Aorta (tissue), 5 donors: Measurements from ENCODE around the gene C4orf46. TPM values are rescaled to one million over a fixed set of nuclear protein-coding genes. Genes with fewer than 3 reads are reported as not detected.
A peak's percentile ranks its signal among the peaks of the same experiment; 100 is the strongest.
"Not testable (repeated sequence)": the region's sequence is repeated elsewhere in the genome, so short reads cannot be mapped to it uniquely, and the experiment has no call there.

ENCODE experiments used
- ATAC-seq: fragments of 200-7000 bp; cut with Tn5 transposase; one replicate; pipeline ENCODE4 v1.9.1; 2022; ENCODE audit warnings: moderate library complexity; ENCODE audit not compliant: low FRiP score
- DNase-seq, 2 donors: peaks; one replicate each; pipeline ENCODE4 v3.0.0-alpha.2; 2020
- H3K27ac ChIP-seq, 2 donors: one replicate each; pipeline ENCODE4 v1.5.1; 2013; ENCODE audit warnings: low read length in 2 of 2, mild to moderate bottlenecking in 2 of 2, moderate library complexity in 2 of 2, control low read depth in 1 of 2, inconsistent platforms in 1 of 2, low read depth in 1 of 2
- H3K27me3 ChIP-seq, 2 donors: one replicate each; pipeline ENCODE4 v1.6.1; 2013; ENCODE audit warnings: control low read depth in 1 of 2, low read length in 1 of 2, mild to moderate bottlenecking in 1 of 2, moderate library complexity in 1 of 2; ENCODE audit not compliant: insufficient read depth in 2 of 2, control insufficient read depth in 1 of 2
- H3K36me3 ChIP-seq, 2 donors: one replicate each; pipeline ENCODE4 v1.6.1; 2013; ENCODE audit warnings: control low read depth in 1 of 2, low read length in 1 of 2, mild to moderate bottlenecking in 1 of 2; ENCODE audit not compliant: insufficient read depth in 2 of 2, control insufficient read depth in 1 of 2
- H3K4me1 ChIP-seq, 2 donors: one replicate each; pipeline ENCODE4 v1.6.1; 2013; ENCODE audit warnings: low read length in 2 of 2, control low read depth in 1 of 2, mild to moderate bottlenecking in 1 of 2, moderate library complexity in 1 of 2; ENCODE audit not compliant: insufficient read depth in 2 of 2, control insufficient read depth in 1 of 2
- H3K4me3 ChIP-seq, 2 donors: one replicate each; pipeline ENCODE4 v1.5.1; 2013; ENCODE audit warnings: low read length in 2 of 2, control low read depth in 1 of 2, mild to moderate bottlenecking in 1 of 2
- H3K9me3 ChIP-seq: one replicate; pipeline ENCODE4 v1.6.1; 2013; ENCODE audit warnings: mild to moderate bottlenecking, low read length; ENCODE audit not compliant: control insufficient read depth
- WGBS, 2 donors: extraction: QIAGEN DNeasy Blood & Tissue Kit; methylation state at CpG; one replicate each; pipeline ENCODE4 v1.1.7; 2013; 5-methylcytosine and 5-hydroxymethylcytosine counted together
- intact Hi-C, 2 donors: fragments of 100-400 bp; cut with DNase I; formaldehyde crosslinking; loops; one replicate each; pipeline versions ENCODE4 v1.14.2 to v1.15.0; 2022
- polyA plus RNA-seq, 2 donors: library from polyadenylated mRNA; stranded (reverse); fragments of 200-250 nt; gene quantifications; one replicate each; pipeline ENCODE4 v1.2.3, GENCODE V29; 2013
- total RNA-seq, 2 donors: library from RNA; stranded (reverse); fragmentation: NEBNext Ultra II Directional; extraction: Animal tissue kit (Norgen Biotek cat#: 25700); gene quantifications; one replicate each; pipeline ENCODE4 v1.2.1, GENCODE V29; 2021
- donor health status: healthy with polysubstance abuse.
- donor health status: Bipolar disorder and iron deficiency.
- donor health status: DM: no; HTN: no; CAD: no.
- donor health status: DM: no; HTN: no; CAD: no.
- donor health status: DM: yes; HTN: yes; CAD: no.

The C4orf46 gene
- total and polyA plus RNA-seq, 4 donors = 1.8 to 3.0 (median 2.5) TPM

DNA sequence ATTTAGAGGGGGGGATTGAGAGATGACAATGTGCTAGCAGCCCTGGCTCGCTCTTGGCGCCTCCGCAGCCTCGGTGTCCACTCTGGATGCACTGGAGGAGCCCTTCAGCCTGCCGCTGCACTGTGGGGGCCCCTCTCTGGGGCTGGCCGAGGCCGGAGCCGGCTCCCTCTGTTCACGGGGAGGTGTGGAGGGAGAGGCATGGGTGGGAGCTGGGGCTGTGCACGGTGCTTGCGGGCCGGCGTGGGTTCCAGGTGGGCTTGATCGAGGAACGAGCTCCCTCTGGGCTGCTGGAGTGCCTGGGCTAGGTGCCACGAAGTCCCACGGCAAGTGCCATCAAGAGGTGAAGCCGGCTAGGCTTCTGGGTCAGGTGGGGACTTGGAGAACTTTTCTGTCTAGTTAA, 6.9 kb downstream of the C4orf46 start:
- no peak overlapping the region for H3K27ac ChIP-seq
- no peak overlapping the region for H3K4me3 ChIP-seq
- DNase-seq (no peak), ATAC-seq (no peak)
- H3K9me3 ChIP-seq = no peaks in the 10 kb centered on the region
- H3K36me3 ChIP-seq = no peaks in the 10 kb centered on the region
- H3K4me1 ChIP-seq = no peaks in the 10 kb centered on the region
- no peaks in the 10 kb centered on the region for H3K27me3 ChIP-seq
- 98 to 99% methylated on average over 18 of the region's 18 CpGs for WGBS, 2 donors
- intact Hi-C loops = no loop called here

GRCh38 chr4:158663707-158664625, 7.7 kb downstream of the C4orf46 start:
- DNase-seq, H3K4me1 ChIP-seq: not testable (repeated sequence)

GRCh38 chr4:158663255-158663654, 8.4 kb downstream of the C4orf46 start:
- WGBS, 2 donors = 65 to 66% methylated on average over 4 of the region's 4 CpGs
- H3K4me1 ChIP-seq, H3K9me3 ChIP-seq, ATAC-seq, H3K36me3 ChIP-seq, intact Hi-C loops, DNase-seq, H3K27me3 ChIP-seq, H3K27ac ChIP-seq, H3K4me3 ChIP-seq: not testable (repeated sequence)

More at GRCh38 chr4:158663707-158664625, 7.7 kb downstream of the C4orf46 start:
- H3K27me3 ChIP-seq, H3K27ac ChIP-seq, ATAC-seq, H3K9me3 ChIP-seq, H3K4me3 ChIP-seq, intact Hi-C loops, H3K36me3 ChIP-seq: not testable (repeated sequence)
- WGBS, 2 donors = 83 to 85% methylated on average over 8 of the region's 8 CpGs

DNA sequence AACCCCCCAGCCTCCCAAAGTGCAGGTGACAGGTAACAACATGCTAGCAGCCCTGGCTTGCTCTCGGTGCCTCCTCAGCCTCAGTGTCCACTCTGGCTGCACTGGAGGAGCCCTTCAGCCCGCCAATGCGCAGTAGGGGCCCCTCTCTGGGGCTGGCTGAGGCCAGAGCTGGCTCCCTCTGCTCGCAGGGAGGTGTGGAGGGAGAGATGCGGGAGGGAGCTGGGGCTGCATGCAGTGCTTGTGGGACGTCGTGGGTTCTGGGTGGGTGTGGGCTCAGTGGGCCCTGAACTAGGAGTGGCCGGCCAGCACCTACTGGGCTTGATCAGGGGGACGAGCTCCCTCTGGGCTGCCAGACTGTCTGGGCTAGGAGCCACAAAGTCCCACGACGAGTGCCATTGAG, 14.4 kb downstream of the C4orf46 start:
- Histone ChIP-seq H3K9me3 (no peaks in the 10 kb centered on the region), H3K4me1 (no peaks in the 10 kb centered on the region), H3K36me3 (no peaks in the 10 kb centered on the region), H3K27ac (no peak overlapping the region), H3K27me3 (no peaks in the 10 kb centered on the region), H3K4me3 (no peak overlapping the region)
- intact Hi-C loops = no loop called here
- DNase-seq = peak in 1 of 2 donors; percentile 40
- WGBS, 2 donors = 92 to 96% methylated on average over 11 of the region's 11 CpGs
- ATAC-seq = peak; percentile 19

DNA sequence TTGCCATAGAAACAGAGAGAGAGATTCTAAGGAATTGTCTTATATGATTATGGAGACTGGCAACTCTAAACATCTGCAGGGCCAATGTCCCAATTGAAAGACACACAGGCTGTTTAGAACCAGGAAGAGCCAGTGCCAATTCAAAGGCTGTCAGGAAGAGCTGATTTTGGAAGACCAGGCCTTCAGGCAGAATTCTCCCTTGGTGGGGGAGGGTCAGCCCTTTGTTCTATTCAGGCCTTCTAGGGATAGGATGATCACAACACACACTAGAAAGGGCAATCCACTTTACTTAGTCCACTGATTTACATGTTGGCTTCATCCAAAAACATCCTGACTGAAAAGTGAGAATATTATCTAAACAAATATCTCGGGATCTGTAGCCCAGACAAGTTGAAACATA, 15.2 kb downstream of the C4orf46 start:
- no peak for ATAC-seq
- Histone ChIP-seq H3K27me3 (no peaks in the 10 kb centered on the region), H3K9me3 (no peaks in the 10 kb centered on the region), H3K27ac (no peak overlapping the region), H3K36me3 (no peaks in the 10 kb centered on the region), H3K4me1 (no peaks in the 10 kb centered on the region), H3K4me3 (no peak overlapping the region)
- no peak for DNase-seq
- WGBS, 2 donors = 91 to 100% methylated on average over 1 of the region's 1 CpG
- intact Hi-C loops = no loop called here

DNA sequence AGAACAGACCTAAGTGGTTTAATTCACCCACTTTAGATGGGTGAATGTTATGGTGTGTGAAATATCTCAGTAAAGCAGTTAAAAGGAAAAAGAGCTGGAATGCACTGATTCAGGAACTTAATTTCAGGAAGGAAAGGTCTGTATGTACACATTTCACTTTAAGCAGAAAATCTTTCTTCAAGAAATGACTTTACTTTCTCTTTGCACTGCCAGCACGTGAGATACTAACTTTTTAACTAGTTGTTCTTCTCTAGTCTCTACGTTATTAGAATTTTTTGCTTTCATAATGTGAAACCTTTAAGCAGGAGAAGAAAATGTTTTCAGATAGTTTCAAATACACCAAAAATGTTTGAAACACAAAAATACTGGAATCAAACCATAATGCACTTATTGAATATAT, 18.8 kb downstream of the C4orf46 start:
- ATAC-seq = no peak
- 4 to 5% methylated on average over 2 of the region's 2 CpGs for WGBS, 2 donors
- intact Hi-C loops = no loop called here
- no peaks in the 10 kb centered on the region for H3K27me3 ChIP-seq
- no peaks in the 10 kb centered on the region for H3K4me1 ChIP-seq
- H3K27ac ChIP-seq = no peak overlapping the region
- DNase-seq = no peak
- no peak overlapping the region for H3K4me3 ChIP-seq
- no peaks in the 10 kb centered on the region for H3K36me3 ChIP-seq
- no peaks in the 10 kb centered on the region for H3K9me3 ChIP-seq

- no peak for DNase-seq
- intact Hi-C loops = no loop called here
Observed at GRCh38 chr4:158649111-158649680, 22.5 kb downstream of the C4orf46 start.

GRCh38 chr4:158644760-158645159, 26.9 kb downstream of the C4orf46 start:
- ATAC-seq = no peak
- WGBS, 2 donors = 41 to 55% methylated on average over 3 of the region's 3 CpGs

More at GRCh38 chr4:158649111-158649680, 22.5 kb downstream of the C4orf46 start:
- Histone ChIP-seq H3K27me3 (no peaks in the 10 kb centered on the region), H3K4me3 (no peak overlapping the region), H3K36me3 (no peaks in the 10 kb centered on the region), H3K4me1 (no peaks in the 10 kb centered on the region), H3K9me3 (no peaks in the 10 kb centered on the region), H3K27ac (no peak overlapping the region)
- ATAC-seq = no peak
- 58 to 63% methylated on average over 4 of the region's 4 CpGs for WGBS, 2 donors

GRCh38 chr4:158644356-158644755, 27.3 kb downstream of the C4orf46 start:
- no peaks in the 10 kb centered on the region for H3K36me3 ChIP-seq
- ATAC-seq = no peak
- WGBS, 2 donors = 66 to 72% methylated on average over 5 of the region's 5 CpGs
- H3K27me3 ChIP-seq = no peaks in the 10 kb centered on the region
- H3K27ac ChIP-seq = no peak overlapping the region
- H3K9me3 ChIP-seq = no peaks in the 10 kb centered on the region
- H3K4me3 ChIP-seq = no peak overlapping the region
- H3K4me1 ChIP-seq = no peaks in the 10 kb centered on the region
- intact Hi-C loops = no loop called here
- no peak for DNase-seq

More at GRCh38 chr4:158644760-158645159, 26.9 kb downstream of the C4orf46 start:
- no peak for DNase-seq
- Histone ChIP-seq H3K9me3 (no peaks in the 10 kb centered on the region), H3K36me3 (no peaks in the 10 kb centered on the region), H3K27ac (no peak overlapping the region), H3K27me3 (no peaks in the 10 kb centered on the region), H3K4me3 (no peak overlapping the region), H3K4me1 (no peaks in the 10 kb centered on the region)
- intact Hi-C loops = no loop called here
